Vagina (tissue), 2 donors: ENCODE measurements around the gene NID2.

ENCODE experiments used
- POLR2A ChIP-seq, 2 donors: fragments of 450-650 bp; IDR thresholded peaks; one replicate each; pipeline ENCODE4 v1.6.1; 2017; ENCODE audit warnings: antibody characterized with exemption in 2 of 2, mild to moderate bottlenecking in 2 of 2, moderate library complexity in 2 of 2
- POLR2AphosphoS5 ChIP-seq, 2 donors: sonication (generic); formaldehyde crosslinking; IDR thresholded peaks; one replicate each; pipeline ENCODE4 v1.9.0; 2017; ENCODE audit warnings: antibody characterized with exemption in 2 of 2, mild to moderate bottlenecking in 2 of 2, low read depth in 1 of 2; ENCODE audit not compliant: insufficient read depth in 1 of 2
- TF ChIP-seq, protein P1 (sequence below), 3 experiments: fragments of 450-650 bp in 2 of 3; fragments of 200-600 bp in 1 of 3; sonication (generic) in 1 of 3; IDR thresholded peaks; one replicate each; pipeline ENCODE4 v1.5.1; 2017 to 2019; ENCODE audit warnings: antibody characterized with exemption in 3 of 3, mild to moderate bottlenecking in 2 of 3, moderate library complexity in 2 of 3

DNA sequence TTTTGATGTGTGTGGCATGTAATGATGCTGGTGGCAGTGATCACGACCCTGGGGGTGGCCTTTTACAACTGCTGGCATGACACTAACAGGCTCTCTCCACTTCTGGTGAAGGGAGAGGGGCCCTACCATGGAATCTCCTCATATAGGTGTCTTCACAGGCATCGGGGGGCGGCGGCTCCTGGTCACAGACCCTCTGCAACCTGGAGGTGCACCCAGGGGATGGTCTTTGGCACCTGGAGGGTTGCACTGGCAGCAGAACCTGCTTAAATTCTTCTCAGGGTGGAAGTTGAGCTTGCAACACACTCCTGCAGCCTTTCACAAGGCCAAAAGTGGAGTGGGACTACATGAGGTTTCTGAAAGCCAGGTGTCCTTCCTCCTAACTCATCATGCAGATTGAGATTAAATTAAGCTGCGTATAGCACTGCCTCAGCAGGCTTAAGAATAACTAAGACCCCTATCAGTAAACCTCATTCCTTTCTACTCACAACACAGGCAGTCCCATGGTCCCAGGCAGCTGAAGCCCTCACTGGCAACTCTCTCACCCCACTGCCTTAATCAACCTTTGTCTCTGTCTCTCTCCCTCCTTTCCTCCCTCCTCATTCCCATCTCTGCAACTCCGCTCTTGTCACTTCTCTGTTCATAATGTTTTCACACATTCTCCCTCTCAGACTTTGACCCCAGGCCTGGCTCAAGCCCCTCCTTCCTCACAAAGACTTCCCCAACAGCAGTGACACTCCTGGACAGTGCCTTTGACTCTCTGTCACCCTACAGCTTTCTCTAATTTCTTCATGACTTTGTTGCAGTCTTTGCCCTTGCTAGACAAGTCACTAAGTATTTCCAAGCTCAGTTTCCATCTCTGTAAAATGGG is 18.9 kb downstream of the NID2 start:
- TF ChIP-seq, protein P1, sequence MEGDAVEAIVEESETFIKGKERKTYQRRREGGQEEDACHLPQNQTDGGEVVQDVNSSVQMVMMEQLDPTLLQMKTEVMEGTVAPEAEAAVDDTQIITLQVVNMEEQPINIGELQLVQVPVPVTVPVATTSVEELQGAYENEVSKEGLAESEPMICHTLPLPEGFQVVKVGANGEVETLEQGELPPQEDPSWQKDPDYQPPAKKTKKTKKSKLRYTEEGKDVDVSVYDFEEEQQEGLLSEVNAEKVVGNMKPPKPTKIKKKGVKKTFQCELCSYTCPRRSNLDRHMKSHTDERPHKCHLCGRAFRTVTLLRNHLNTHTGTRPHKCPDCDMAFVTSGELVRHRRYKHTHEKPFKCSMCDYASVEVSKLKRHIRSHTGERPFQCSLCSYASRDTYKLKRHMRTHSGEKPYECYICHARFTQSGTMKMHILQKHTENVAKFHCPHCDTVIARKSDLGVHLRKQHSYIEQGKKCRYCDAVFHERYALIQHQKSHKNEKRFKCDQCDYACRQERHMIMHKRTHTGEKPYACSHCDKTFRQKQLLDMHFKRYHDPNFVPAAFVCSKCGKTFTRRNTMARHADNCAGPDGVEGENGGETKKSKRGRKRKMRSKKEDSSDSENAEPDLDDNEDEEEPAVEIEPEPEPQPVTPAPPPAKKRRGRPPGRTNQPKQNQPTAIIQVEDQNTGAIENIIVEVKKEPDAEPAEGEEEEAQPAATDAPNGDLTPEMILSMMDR (IDR thresholded peaks at IDR 0.05) = no peak
- TF ChIP-seq POLR2AphosphoS5 (IDR thresholded peaks at IDR 0.05; ENCODE audit: insufficient read depth in 1 of 2, low read depth in 1 of 2) (no peak), POLR2A (IDR thresholded peaks at IDR 0.05) (no peak)
